Activated CD8-positive, alpha-beta T cell treated with anti-CD3 and anti-CD28 coated beads, Interleukin-2, amount 10 ng/mL, durations not matched to agents 7 days and 5 days (primary cell): ENCODE measurements around the gene TNNI3. TPM values are rescaled to one million over a fixed set of nuclear protein-coding genes. Genes with fewer than 3 reads are reported as not detected.
"Not testable (repeated sequence)": the region's sequence is repeated elsewhere in the genome, so short reads cannot be mapped to it uniquely, and the experiment has no call there.

Experiments used
- ATAC-seq: fragments of 150-1000 bp; cut with Tn5 transposase; one replicate; pipeline ENCODE4 v1.10.0; 2021; ENCODE audit warnings: moderate library complexity
- CTCF ChIA-PET: fragments of 350-600 bp; sonication (Branson Sonifier 250); formaldehyde crosslinking; loops from one replicate; lab custom pipeline; 2021; ENCODE audit warnings: antibody characterized with exemption; lab: Charles Lee
- POLR2A ChIA-PET: fragments of 350-600 bp; sonication (Branson Sonifier 250); formaldehyde crosslinking; loops from one replicate; lab custom pipeline; 2021; ENCODE audit warnings: antibody characterized with exemption; lab: Charles Lee
- DNase-seq: peaks from one replicate; pipeline ENCODE4 v3.0.0-alpha.2; 2020
- H3K27ac Mint-ChIP-seq: one replicate; pipeline ENCODE4 v1.8.0; 2021; ENCODE audit warnings: mild to moderate bottlenecking, mixed read lengths
- H3K27me3 Mint-ChIP-seq: one replicate; pipeline ENCODE4 v1.8.0; 2021; ENCODE audit warnings: low read depth, mixed read lengths
- H3K36me3 Mint-ChIP-seq: one replicate; pipeline ENCODE4 v1.8.0; 2021; ENCODE audit warnings: low read depth, mixed read lengths
- H3K4me1 Mint-ChIP-seq: one replicate; pipeline ENCODE4 v1.8.0; 2021; ENCODE audit warnings: low read depth, mixed read lengths
- H3K4me3 Mint-ChIP-seq: one replicate; pipeline ENCODE4 v1.8.0; 2021; ENCODE audit warnings: mild to moderate bottlenecking, mixed read lengths
- H3K9me3 Mint-ChIP-seq: one replicate; pipeline ENCODE4 v1.8.0; 2022; ENCODE audit warnings: mixed read lengths; ENCODE audit not compliant: insufficient read depth
- total RNA-seq, 2 experiments: library from RNA; stranded (reverse); gene quantifications; one replicate each; pipeline ENCODE4 v1.2.3, GENCODE V29; 2021

Gene TNNI3
- total RNA-seq, 2 experiments from 2014 or later, result not detected

DNA sequence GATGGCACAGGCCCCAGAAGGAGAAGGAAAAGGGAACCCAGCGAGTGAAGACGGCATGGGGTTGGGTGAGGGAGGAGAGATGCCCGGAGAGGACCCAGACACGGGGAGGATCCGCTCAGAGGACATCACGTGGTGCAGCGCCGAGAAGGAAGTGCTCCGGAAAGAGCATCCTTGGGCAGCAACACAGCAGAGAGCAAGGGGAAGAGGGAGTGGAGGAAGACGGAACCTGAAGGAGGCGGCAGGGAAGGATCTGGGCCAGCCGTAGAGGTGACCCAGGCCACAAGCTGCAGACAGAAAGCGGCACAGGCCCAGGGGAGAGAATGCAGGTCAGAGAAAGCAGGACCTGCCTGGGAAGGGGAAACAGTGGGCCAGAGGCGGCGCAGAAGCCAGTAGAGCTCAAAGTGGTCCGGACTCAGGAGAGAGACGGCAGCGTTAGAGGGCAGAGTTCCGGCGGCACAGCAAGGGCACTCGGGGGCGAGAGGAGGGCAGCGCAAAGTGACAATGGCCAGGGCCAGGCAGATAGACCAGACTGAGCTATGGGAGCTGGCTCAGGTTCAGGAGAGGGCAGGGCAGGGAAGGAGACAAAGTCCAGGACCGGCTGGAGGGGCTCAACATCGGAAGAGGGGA is 41.2 kb downstream of the TNNI3 start:
- ATAC-seq (peak; percentile 59), DNase-seq (peak; percentile 70)
- Mint-ChIP-seq H3K36me3 (peaks cover 18% of the 10 kb centered on the region), H3K27me3 (peaks cover 7% of the 10 kb centered on the region), H3K4me1 (peaks cover 39% of the 10 kb centered on the region), H3K9me3 (no peaks in the 10 kb centered on the region), H3K27ac (peak overlapping the region; percentile 91), H3K4me3 (peak overlapping the region; percentile 89)
- ChIA-PET POLR2A (interaction anchor here (0.6 to 1.4 kb wide), 4 partner anchors 10 to 143 kb away, joined by 3 to 5 read pairs (median 3); partner anchors contain the start of gene PPP6R1), CTCF (interaction anchor here (0.8 to 0.9 kb wide), 2 partner anchors 25 to 44 kb away, joined by 3 read pairs; no protein-coding TSS in a partner anchor)

DNA sequence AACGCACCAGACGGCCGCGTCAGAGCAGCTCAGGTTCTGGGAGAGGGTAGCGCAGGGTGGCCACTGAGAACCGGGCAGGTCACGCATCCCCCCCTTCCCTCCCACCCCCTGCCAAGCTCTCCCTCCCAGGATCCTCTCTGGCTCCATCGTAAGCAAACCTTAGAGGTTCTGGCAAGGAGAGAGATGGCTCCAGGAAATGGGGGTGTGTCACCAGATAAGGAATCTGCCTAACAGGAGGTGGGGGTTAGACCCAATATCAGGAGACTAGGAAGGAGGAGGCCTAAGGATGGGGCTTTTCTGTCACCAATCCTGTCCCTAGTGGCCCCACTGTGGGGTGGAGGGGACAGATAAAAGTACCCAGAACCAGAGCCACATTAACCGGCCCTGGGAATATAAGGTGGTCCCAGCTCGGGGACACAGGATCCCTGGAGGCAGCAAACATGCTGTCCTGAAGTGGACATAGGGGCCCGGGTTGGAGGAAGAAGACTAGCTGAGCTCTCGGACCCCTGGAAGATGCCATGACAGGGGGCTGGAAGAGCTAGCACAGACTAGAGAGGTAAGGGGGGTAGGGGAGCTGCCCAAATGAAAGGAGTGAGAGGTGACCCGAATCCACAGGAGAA is 42.0 kb downstream of the TNNI3 start:
- H3K27ac Mint-ChIP-seq, result peak overlapping the region; percentile 91
- CTCF ChIA-PET, result interaction anchor here (0.9 kb wide), 1 partner anchor 27 kb away, joined by 4 read pairs; no protein-coding TSS in a partner anchor
- peak overlapping the region; percentile 89 for H3K4me3 Mint-ChIP-seq
- DNase-seq (no peak), ATAC-seq (no peak)
- H3K9me3 Mint-ChIP-seq, result no peaks in the 10 kb centered on the region
- POLR2A ChIA-PET, result no interaction called here
- H3K27me3 Mint-ChIP-seq, result peaks cover 5% of the 10 kb centered on the region
- H3K36me3 Mint-ChIP-seq, result peaks cover 24% of the 10 kb centered on the region
- H3K4me1 Mint-ChIP-seq, result peaks cover 39% of the 10 kb centered on the region

DNA sequence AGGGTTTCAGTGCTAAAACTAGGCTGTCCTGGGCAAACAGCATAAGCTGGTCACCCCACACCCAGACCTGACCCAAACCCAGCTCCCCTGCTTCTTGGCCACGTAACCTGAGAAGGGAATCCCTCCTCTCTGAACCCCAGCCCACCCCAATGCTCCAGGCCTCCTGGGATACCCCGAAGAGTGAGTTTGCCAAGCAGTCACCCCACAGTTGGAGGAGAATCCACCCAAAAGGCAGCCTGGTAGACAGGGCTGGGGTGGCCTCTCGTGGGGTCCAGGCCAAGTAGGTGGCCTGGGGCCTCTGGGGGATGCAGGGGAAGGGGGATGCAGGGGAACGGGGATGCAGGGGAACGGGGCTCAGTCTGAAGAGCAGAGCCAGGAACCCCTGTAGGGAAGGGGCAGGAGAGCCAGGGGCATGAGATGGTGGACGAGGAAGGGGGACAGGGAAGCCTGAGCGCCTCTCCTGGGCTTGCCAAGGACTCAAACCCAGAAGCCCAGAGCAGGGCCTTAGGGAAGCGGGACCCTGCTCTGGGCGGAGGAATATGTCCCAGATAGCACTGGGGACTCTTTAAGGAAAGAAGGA is 42.9 kb downstream of the TNNI3 start:
- Mint-ChIP-seq H3K36me3 (peaks cover 27% of the 10 kb centered on the region), H3K27ac (peak overlapping the region; percentile 34), H3K9me3 (no peaks in the 10 kb centered on the region), H3K27me3 (peaks cover 1% of the 10 kb centered on the region), H3K4me3 (peak overlapping the region; percentile 89), H3K4me1 (peaks cover 35% of the 10 kb centered on the region)
- DNase-seq (no peak), ATAC-seq (no peak)
- ChIA-PET POLR2A (no interaction called here), CTCF (no interaction called here)

DNA sequence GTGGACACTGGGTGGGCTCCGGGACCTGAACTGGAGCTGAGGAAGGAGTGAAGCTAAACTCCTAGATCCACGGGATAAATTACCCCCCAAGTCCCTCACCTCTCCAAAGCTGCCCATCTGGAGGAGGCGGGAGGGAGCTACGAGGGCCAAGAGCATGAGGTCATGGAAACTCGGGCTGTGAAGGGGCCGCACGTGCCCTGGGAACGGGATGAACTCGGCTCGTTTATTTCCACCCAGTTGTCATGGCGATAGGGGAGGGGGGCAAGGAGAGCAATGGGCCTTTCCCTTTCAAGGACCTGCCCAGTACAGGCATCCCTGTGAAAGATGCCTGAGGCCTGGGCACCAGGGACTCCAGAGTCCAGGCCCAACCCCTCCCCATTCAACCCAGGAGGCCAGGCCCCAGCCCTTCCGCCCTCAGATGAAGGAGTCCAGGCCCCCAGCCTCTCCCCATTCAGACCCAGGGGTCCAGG is 43.9 kb downstream of the TNNI3 start:
- DNase-seq, result no peak
- no peak for ATAC-seq
- H3K36me3 Mint-ChIP-seq, result peaks cover 33% of the 10 kb centered on the region
- ChIA-PET CTCF (no interaction called here), POLR2A (no interaction called here)
- no peaks in the 10 kb centered on the region for H3K9me3 Mint-ChIP-seq
- H3K4me3 Mint-ChIP-seq, result no peak overlapping the region
- peaks cover 26% of the 10 kb centered on the region for H3K4me1 Mint-ChIP-seq
- H3K27ac Mint-ChIP-seq, result no peak overlapping the region
- no peaks in the 10 kb centered on the region for H3K27me3 Mint-ChIP-seq

DNA sequence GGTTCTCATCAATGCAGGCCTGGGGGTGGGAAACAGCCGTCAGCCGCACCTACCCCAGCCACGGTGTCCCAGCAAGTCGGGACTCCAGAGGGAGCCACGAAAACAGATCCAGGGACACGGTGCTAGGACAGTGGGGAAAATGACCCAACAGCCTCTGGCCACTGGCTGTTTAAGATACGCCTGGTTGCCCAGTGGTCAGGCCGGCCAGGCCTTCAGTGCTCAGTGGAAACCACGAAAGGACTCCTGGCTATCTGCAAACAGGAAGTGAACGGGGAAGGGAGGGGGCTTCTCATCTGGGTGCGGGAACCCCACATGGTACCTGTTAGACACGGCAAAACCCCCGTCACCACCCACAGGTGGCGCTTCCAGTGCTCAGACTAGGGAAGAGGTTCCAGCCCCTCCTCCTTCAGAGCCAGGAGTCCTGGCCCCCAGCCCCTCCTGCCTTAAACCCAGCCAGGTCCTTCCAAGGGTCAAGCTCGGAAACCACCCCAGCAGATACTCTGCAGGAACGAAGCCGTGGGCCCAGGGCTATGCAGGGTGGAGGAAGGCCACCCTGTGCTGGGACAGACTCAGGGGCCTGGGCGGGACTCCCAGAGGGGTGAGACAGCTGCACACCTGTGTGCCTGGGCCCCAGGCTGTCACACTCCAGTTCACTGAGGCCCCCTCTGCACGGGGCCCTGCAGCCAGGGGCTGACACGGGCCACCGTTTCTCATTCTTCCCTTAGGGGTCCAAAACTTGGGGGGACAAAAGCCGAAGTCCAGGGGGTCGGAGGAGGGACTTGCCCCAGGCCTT is 44.6 kb downstream of the TNNI3 start:
- POLR2A ChIA-PET, result no interaction called here
- H3K4me3 Mint-ChIP-seq, result no peak overlapping the region
- H3K27me3 Mint-ChIP-seq, result no peaks in the 10 kb centered on the region
- no peak for ATAC-seq
- H3K27ac Mint-ChIP-seq, result no peak overlapping the region
- peaks cover 21% of the 10 kb centered on the region for H3K4me1 Mint-ChIP-seq
- no peak for DNase-seq
- no peaks in the 10 kb centered on the region for H3K9me3 Mint-ChIP-seq
- CTCF ChIA-PET, result no interaction called here
- peaks cover 36% of the 10 kb centered on the region for H3K36me3 Mint-ChIP-seq

DNA sequence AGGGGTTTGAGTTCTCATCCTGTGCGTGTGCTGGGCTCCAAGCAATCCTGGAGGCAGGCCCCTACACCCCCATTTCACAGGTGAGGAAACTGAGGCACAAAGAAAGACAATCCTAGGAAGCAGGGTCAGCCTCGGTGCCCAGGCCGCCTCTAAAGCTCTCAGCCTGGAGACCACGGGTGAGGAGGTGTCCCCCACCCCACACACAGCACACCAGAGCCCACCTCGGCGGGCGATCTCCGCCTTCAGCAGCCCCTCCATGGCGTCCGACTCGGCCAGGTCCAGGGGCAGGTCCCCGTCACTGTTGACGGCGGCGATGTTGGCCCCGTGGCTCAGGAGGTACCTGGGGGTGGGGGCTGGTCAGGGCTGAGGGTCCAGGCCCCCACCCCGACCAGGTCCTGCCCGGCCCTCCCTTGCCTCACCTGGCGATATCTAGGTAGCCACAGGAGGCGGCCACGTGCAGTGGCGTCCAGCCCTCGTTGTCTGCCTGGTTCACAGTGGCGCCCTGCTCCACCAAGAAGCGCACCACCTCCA is 45.2 kb downstream of the TNNI3 start:
- no peak overlapping the region for H3K27ac Mint-ChIP-seq

DNA sequence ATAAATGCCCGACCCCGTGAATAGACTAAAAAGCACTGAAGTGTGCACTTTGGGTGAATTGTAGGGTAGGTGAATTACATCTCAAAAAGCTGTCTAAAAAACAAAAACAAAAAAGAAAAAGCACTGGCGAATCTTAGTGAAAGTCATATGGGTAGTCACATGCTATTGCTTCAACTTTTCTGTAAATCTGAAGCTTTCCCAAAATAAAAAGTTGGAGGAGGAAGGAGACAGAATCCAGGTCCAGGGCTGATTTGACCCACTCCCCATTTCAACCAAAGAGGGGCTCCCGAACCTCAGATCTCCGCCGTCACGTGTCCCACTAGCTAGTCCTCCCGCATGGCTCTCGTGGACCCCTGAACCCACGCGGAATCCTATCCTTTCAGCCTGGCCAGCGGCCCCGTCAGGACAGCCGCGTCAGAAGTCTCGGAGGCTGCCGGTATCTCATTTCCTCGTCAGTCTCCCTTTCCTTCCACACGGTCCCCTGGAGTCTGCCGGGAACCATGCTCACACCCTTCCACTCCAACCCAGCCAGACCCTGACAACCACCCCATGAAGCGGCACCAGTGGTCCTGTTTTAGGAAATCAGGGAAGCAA is 46.2 kb downstream of the TNNI3 start:
- no peak overlapping the region for H3K27ac Mint-ChIP-seq
- H3K4me3 Mint-ChIP-seq, result no peak overlapping the region
- H3K27me3 Mint-ChIP-seq, result no peaks in the 10 kb centered on the region
- CTCF ChIA-PET, result interaction anchor here (1.0 kb wide), 1 partner anchor 23 kb away, joined by 4 read pairs; no protein-coding TSS in a partner anchor
- peaks cover 40% of the 10 kb centered on the region for H3K36me3 Mint-ChIP-seq
- H3K4me1 Mint-ChIP-seq, result peaks cover 18% of the 10 kb centered on the region
- DNase-seq, result no peak
- ATAC-seq, result no peak
- H3K9me3 Mint-ChIP-seq, result no peaks in the 10 kb centered on the region
- POLR2A ChIA-PET, result interaction anchor here (0.6 kb wide), 1 partner anchor 40 kb away, joined by 3 read pairs; no protein-coding TSS in a partner anchor

More for the DNA sequence above, 45.2 kb downstream of the TNNI3 start:
- Mint-ChIP-seq H3K9me3 (no peaks in the 10 kb centered on the region), H3K36me3 (peaks cover 39% of the 10 kb centered on the region), H3K4me3 (no peak overlapping the region), H3K4me1 (peaks cover 18% of the 10 kb centered on the region), H3K27me3 (no peaks in the 10 kb centered on the region)
- no peak for DNase-seq
- POLR2A ChIA-PET, result no interaction called here
- no peak for ATAC-seq
- CTCF ChIA-PET, result no interaction called here

DNA sequence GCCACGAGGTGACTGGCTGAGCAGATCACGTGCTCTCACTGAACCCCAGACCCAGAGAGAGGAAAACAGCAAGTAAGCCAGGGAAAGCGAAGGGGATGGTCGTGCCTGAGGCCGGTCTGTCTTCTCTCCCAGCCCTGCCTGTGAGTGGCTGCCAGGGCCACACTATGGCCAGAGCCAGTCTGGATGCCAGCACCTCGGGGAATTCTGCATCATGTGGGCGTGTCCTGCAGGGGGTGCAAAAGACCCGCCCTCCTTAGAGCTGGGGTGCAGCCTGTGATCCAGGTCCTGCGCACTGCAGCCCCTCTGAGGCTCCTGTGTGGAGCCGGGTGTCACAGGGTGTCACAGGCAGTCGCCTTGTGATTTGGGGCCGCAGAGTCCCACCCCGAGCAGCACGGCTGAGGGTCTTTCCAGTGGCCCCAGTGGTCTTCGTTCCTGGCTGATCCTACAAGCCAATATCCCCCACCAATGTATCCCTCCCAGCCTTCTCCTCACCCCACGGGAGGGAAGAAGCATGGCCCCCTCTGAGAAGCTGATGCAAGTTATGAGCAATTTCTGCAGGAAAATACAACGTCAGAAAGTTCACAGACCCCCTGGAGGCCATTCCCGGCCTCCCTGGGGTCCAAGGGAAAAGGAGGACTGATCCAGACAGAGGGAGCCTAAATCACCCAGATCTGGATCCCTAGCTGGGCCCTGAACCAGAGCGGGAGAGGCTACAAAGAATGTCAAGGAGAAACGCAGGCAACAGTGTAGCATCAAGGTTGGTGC is 47.8 kb downstream of the TNNI3 start:
- Mint-ChIP-seq H3K27ac (no peak overlapping the region), H3K27me3 (no peaks in the 10 kb centered on the region), H3K4me1 (peaks cover 4% of the 10 kb centered on the region), H3K9me3 (no peaks in the 10 kb centered on the region), H3K36me3 (peaks cover 40% of the 10 kb centered on the region), H3K4me3 (no peak overlapping the region)
- ChIA-PET CTCF (no interaction called here), POLR2A (no interaction called here)
- ATAC-seq (no peak), DNase-seq (no peak)

DNA sequence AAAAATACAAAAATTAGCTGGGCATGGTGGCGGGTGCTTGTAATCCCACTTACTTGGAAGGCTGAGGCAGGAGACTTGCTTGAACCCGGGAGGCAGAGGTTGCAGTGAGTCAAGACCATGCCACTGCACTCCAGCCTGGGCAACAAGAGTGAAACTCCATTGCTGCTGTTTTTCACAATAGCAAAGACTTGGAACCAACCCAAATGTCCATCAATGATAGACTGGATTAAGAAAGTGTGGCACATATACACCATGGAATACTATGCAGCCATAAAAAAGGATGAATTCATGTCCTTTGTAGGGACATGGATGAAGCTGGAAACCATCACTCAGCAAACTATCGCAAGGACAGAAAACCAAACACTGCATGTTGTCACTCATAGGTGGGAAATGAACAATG is 50.3 kb downstream of the TNNI3 start:
- not testable (repeated sequence) for ATAC-seq

DNA sequence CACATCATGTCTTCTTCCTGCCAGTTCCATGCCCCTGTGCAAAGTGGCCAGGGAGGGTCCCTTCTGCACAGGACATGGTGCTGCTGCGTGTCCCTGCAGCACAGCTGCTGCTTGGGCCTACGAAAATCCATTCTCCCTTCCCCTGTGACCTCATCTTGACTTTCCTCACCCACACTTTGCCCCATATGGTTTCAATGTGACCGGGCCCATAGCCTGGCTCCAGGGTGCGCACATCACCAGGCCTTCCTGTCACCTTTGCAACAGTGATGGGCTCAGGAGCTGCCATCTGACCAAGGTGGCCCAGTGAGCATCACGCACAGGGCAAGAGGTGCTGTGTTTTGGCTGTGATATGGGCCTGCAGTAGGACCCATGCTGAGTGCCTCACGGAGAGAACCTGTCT is 50.9 kb downstream of the TNNI3 start:
- ChIA-PET POLR2A (interaction anchor here (0.6 to 1.1 kb wide), 2 partner anchors 10 to 302 kb away, joined by 3 read pairs; no protein-coding TSS in a partner anchor), CTCF (interaction anchor here (0.7 to 1.7 kb wide), 3 partner anchors 18 to 302 kb away, joined by 3 to 6 read pairs (median 4); no protein-coding TSS in a partner anchor)
- no peak overlapping the region for H3K4me3 Mint-ChIP-seq
- DNase-seq (no peak), ATAC-seq (no peak)
- H3K36me3 Mint-ChIP-seq, result peaks cover 57% of the 10 kb centered on the region
- H3K27ac Mint-ChIP-seq, result no peak overlapping the region
- H3K27me3 Mint-ChIP-seq, result no peaks in the 10 kb centered on the region
- H3K4me1 Mint-ChIP-seq, result no peaks in the 10 kb centered on the region
- H3K9me3 Mint-ChIP-seq, result no peaks in the 10 kb centered on the region

More for the DNA sequence above, 50.3 kb downstream of the TNNI3 start:
- POLR2A ChIA-PET, result interaction anchor here (0.6 to 1.1 kb wide), 2 partner anchors 9 to 302 kb away, joined by 3 read pairs; no protein-coding TSS in a partner anchor
- CTCF ChIA-PET, result interaction anchor here (0.7 to 1.7 kb wide), 2 partner anchors 11 to 54 kb away, joined by 3 to 4 read pairs; no protein-coding TSS in a partner anchor
- not testable (repeated sequence) for DNase-seq, H3K9me3 Mint-ChIP-seq, H3K27ac Mint-ChIP-seq, H3K27me3 Mint-ChIP-seq, H3K4me1 Mint-ChIP-seq, H3K4me3 Mint-ChIP-seq
- peaks cover 51% of the 10 kb centered on the region for H3K36me3 Mint-ChIP-seq
